SW 1271 (cell line): ENCODE measurements around the gene RDH16.
"Not testable (repeated sequence)": the region's sequence is repeated elsewhere in the genome, so short reads cannot be mapped to it uniquely, and the experiment has no call there.

ENCODE experiments used
- DNase-seq, 2 experiments: peaks; one replicate each; lab custom pipeline; 2025; lab: John Stamatoyannopoulos, UW

Gene RDH16

DNA sequence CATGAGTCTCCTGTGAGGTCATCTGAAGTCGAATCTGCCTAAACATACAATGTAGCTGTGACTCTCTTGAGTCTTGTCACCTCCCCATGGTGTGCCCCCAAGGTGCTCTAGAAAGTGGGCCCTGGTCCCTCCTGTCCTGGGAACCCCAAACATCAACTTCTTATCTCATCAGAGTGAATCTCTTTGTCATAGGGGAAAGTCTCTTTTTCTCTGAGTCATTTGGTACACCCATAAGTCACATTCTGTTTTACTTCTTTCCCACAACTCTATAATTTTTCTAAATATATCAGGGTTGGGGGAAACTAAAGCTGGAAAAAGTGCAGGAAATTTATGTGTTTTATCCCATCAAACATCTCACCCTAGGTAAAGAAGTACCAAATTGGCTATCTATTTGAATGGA lies 36.1 kb downstream of the RDH16 start:
- no peak for DNase-seq

DNA sequence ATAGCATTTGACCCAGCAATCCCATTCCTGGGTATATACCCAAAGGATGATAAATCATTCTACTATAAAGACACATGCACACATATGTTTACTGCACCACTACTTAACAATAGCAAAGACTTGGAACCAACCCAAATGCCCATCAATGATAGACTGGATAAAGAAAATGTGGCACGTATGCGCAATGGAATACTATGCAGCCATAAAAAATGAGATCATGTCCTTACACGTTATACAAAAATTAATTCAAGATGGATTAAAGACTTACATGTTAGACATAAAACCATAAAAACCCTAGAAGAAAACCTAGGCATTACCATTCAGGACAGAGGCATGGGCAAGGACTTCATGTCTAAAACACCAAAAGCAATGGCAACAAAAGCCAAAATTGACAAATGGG lies 39.3 kb downstream of the RDH16 start:
- DNase-seq, result not testable (repeated sequence)

DNA sequence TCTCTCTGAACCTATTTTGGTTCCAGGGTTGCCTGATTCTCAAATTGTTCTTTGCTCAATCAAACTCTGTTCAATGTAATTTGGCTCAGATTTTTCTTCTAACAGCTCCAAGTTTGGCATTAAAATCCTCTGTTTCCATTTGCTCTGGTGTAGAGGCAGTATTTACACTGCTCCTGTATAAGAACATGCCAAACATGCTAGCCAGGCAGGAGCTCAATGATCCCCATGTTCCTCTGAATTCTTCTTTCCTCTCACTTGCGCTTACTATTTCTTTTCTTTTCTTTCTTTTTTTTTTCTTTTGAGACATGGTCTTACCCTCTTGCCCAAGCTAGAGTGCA lies 40.4 kb downstream of the RDH16 start:
- DNase-seq, result no peak

DNA sequence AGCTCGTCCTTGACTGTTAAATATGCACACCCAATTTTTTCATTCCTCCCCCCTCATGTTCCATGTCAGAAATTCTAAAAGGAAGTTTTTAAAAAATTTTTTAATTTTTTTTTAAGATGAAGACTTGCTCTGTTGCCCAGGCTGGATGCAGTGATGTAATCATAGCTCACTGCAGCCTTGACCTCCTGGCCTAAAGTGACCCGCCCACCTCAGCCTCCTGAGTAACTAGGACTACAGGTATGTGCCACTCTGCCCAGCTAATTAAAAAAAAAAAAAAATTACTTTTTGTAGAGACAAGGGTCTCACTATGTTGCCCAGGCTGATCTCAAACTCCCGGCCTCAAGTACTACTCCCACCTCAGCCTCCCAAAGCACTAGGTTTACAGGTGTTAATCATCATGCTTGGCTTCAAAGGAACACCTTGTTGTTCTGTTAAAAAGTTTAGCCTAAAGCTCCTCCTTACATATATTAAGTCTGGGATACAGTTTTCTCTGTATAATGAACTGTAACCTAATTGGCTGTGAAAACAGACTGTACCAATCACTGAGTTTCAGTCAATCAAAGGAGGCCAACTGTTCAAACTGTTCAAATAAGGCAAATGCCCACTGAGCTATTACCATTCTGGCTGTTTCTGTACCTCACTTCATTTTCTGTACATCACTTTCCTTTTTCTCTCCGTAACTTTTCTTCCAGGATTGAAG lies 41.0 kb downstream of the RDH16 start:
- no peak for DNase-seq

DNA sequence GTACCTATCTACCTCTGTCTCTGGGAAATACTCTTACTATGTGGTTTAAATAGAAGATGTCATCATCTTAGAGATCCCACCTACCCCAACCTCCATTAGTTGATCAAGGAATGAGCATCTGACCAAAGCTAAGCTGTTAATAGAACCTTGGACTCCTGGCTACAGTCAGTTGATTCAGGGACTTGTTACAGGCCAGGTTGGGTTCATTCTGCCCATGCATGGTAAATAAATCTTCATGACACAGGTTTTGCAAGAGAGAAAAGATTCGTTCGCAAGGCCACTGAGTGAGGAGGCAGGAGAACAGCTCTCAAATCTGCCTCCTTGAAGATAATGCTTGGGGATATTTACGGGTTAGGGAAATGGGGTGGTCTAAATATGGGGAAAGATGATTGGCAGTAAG lies 42.7 kb downstream of the RDH16 start:
- DNase-seq, result no peak

DNA sequence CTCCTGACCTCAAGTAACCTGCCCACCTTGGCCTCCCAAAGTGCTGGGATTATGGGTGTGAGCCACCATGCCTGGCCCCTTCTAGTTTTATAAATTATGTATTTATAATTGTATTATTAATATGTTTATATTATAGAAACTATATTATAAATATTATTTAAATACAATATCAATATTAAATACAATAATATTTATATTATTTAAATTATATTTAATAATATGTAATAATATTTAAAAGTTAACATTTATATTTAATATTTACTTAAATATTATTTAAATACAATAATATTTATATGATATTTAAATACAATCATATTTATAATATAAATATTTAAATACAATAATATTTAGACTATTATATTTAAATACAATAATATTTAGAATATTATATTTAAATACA lies 43.2 kb downstream of the RDH16 start:
- no peak for DNase-seq

DNA sequence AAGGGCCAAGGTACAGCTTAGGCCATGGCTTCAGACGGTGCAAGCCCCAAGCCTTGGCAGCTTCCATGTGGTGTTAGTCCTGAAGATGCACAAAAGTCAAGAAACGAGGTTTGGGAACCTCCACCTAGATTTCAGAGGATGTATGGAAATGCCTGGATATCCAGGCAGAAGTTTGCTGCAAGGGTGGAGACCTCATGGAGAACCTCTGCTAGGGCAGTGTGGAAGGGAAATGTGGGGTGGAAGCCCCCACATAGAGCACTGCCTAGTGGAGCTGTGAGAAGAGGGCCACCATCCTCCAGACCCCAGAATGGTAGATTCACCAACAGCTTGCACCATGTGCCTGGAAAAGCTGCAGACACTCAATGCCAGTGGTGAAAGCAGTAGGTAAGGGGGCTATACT lies 48.0 kb downstream of the RDH16 start:
- DNase-seq, result not testable (repeated sequence)

DNA sequence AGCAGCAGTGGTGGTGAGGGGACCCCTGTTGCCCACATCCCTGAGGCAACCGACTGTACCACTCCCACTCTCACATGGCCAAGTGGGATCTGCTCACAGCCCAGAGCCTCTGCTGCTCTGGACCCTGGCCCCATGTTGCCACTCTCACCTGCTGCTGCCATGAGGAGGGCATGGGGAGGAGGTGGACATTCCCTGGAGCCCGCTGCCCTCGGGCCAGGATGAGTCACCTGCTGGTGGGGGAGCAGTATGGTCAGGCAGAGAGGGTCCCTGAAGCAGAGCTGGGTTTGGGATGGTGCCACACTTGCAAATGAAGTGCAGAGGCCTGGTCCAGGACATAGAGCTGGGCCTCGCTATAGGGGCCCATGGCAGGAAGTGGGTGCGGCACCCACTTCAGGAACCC lies 49.3 kb downstream of the RDH16 start:
- no peak for DNase-seq

DNA sequence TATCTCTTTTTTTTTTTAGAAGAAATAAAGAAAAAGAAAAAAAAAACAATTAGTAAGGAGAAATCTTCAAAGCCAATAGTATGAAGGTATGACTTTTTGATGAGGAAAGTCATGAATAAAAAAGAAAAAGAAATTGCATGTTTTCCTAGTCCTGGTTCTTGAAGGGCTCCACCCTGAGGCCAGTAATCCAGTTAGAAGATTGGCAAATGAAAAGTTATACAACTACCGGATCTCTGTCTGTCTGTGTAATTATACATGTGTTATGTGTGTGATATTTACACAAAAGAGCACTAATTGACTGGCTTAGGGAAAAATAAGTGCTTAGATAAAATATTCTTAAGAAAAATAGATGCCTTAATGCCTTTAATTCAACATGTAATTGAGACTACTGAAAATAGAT lies 51.6 kb downstream of the RDH16 start:
- DNase-seq, result no peak

DNA sequence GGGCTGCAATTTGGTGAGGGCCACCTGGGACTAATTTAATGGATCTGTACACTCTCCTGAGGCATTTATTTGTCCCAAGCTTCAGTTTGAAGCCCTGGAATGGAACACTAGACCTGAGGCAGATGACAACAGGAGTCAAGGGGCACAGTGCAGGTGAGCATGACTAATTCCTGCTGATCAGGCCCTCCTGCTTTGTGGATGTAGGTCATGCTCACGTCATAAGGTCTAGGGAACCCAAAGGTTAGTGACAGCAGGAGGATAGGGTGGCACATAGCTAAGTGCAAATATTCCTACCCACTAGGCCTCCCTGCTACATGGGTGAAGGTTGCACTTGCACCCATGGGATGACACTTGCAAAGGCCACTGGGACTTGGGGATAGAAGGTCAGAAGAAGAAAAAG lies 54.0 kb downstream of the RDH16 start:
- no peak for DNase-seq
